ENCODE data around the gene PANK3. TPM values are rescaled to one million over a fixed set of nuclear protein-coding genes. Genes with fewer than 3 reads are reported as not detected.
"Not testable (repeated sequence)": the region's sequence is repeated elsewhere in the genome, so short reads cannot be mapped to it uniquely, and the experiment has no call there.

Gene PANK3
- total RNA-seq, 1 donor from 2014 or later = 107 TPM

DNA sequence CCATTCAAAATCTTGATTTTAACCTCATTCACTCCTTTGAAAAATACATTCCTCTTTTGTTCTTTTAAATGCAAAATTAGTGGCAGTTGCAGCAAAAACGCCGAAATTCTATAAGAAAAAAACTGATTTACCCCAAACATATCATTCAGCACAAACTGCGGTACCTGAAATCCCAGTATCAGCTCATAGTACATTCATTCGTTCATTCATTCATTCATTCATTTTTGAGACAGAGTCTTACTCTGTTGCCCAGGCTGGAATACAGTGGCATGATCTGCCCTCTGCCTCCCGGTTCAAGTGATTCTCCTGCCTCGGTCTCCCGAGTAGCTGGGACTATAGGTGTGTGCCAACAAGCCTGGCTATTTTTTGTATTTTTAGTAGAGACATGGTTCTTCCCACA is 29.6 kb downstream of the PANK3 start:
- no peaks in the 10 kb centered on the region for H3K27me3 Mint-ChIP-seq (ENCODE audit: low read depth, unreplicated experiment)
- no peak for FAIRE-seq
- Histone ChIP-seq H4K20me1 (ENCODE audit: insufficient read depth, low read length) (peaks cover 37% of the 10 kb centered on the region), H3K4me2 (ENCODE audit: low read length) (no peak overlapping the region), H3K9ac (ENCODE audit: low read length) (no peak overlapping the region), H3K27ac (ENCODE audit: low read depth, low read length) (no peak overlapping the region), H3K9me3 (ENCODE audit: insufficient read depth, low read depth, low read length) (no peaks in the 10 kb centered on the region), H2AFZ (ENCODE audit: low read depth, low read length) (no peak overlapping the region), H3K27me3 (ENCODE audit: insufficient read depth, low read length) (no peaks in the 10 kb centered on the region), H3K4me1 (ENCODE audit: insufficient read depth, low read length) (peaks cover 5% of the 10 kb centered on the region), H3K4me3 (ENCODE audit: insufficient read depth, low read depth, low read length) (no peak overlapping the region), H3K36me3 (ENCODE audit: insufficient read depth, low read length) (peaks cover 12% of the 10 kb centered on the region), H3K79me2 (ENCODE audit: insufficient read depth, low read length) (peaks cover 28% of the 10 kb centered on the region)
- no peak overlapping the region for H3K4me3 Mint-ChIP-seq (ENCODE audit: unreplicated experiment)
- H3K4me1 Mint-ChIP-seq (ENCODE audit: low read depth, unreplicated experiment) = no peaks in the 10 kb centered on the region
- no peak for TF ChIP-seq CTCF (IDR thresholded peaks at IDR 0.05; ENCODE audit: insufficient read depth, low read depth, low read length)
- TF ChIP-seq EZH2 (IDR thresholded peaks at IDR 0.05; ENCODE audit: insufficient read depth, low read length) = no peak
- no peaks in the 10 kb centered on the region for H3K9me3 Mint-ChIP-seq (ENCODE audit: unreplicated experiment)
- DNase-seq (ENCODE audit: low read depth) = no peak
- H3K27ac Mint-ChIP-seq (ENCODE audit: unreplicated experiment) = no peak overlapping the region
- peaks cover 15% of the 10 kb centered on the region for H3K36me3 Mint-ChIP-seq (ENCODE audit: low read depth, unreplicated experiment)

GRCh38 chr5:168537176-168537575 is 42.0 kb downstream of the PANK3 start:
- peaks cover 3% of the 10 kb centered on the region for H3K27me3 Mint-ChIP-seq (ENCODE audit: low read depth, unreplicated experiment)

GRCh38 chr5:168534351-168534750 is 44.8 kb downstream of the PANK3 start:
- H3K9me3 Mint-ChIP-seq (ENCODE audit: unreplicated experiment); H3K4me1 ChIP-seq (ENCODE audit: insufficient read depth, low read length); H3K4me3 ChIP-seq (ENCODE audit: insufficient read depth, low read depth, low read length); FAIRE-seq; H3K27ac Mint-ChIP-seq (ENCODE audit: unreplicated experiment); H4K20me1 ChIP-seq (ENCODE audit: insufficient read depth, low read length); H3K27ac ChIP-seq (ENCODE audit: low read depth, low read length); H3K4me2 ChIP-seq (ENCODE audit: low read length); H3K36me3 Mint-ChIP-seq (ENCODE audit: low read depth, unreplicated experiment); H3K27me3 Mint-ChIP-seq (ENCODE audit: low read depth, unreplicated experiment); H3K9me3 ChIP-seq (ENCODE audit: insufficient read depth, low read depth, low read length); H3K9ac ChIP-seq (ENCODE audit: low read length); H2AFZ ChIP-seq (ENCODE audit: low read depth, low read length); H3K79me2 ChIP-seq (ENCODE audit: insufficient read depth, low read length); H3K4me3 Mint-ChIP-seq (ENCODE audit: unreplicated experiment); DNase-seq (ENCODE audit: low read depth); H3K4me1 Mint-ChIP-seq (ENCODE audit: low read depth, unreplicated experiment); H3K36me3 ChIP-seq (ENCODE audit: insufficient read depth, low read length): not testable (repeated sequence)
- H3K27me3 ChIP-seq (ENCODE audit: insufficient read depth, low read length) = peaks cover 18% of the 10 kb centered on the region

More at GRCh38 chr5:168537176-168537575, 42.0 kb downstream of the PANK3 start:
- Histone ChIP-seq H3K79me2 (ENCODE audit: insufficient read depth, low read length) (no peaks in the 10 kb centered on the region), H3K36me3 (ENCODE audit: insufficient read depth, low read length) (no peaks in the 10 kb centered on the region), H4K20me1 (ENCODE audit: insufficient read depth, low read length) (no peaks in the 10 kb centered on the region), H2AFZ (ENCODE audit: low read depth, low read length) (no peak overlapping the region), H3K9me3 (ENCODE audit: insufficient read depth, low read depth, low read length) (no peaks in the 10 kb centered on the region), H3K9ac (ENCODE audit: low read length) (no peak overlapping the region), H3K27ac (ENCODE audit: low read depth, low read length) (no peak overlapping the region), H3K4me1 (ENCODE audit: insufficient read depth, low read length) (no peaks in the 10 kb centered on the region), H3K27me3 (ENCODE audit: insufficient read depth, low read length) (no peaks in the 10 kb centered on the region), H3K4me3 (ENCODE audit: insufficient read depth, low read depth, low read length) (no peak overlapping the region), H3K4me2 (ENCODE audit: low read length) (no peak overlapping the region)
- no peak for TF ChIP-seq EZH2 (IDR thresholded peaks at IDR 0.05; ENCODE audit: insufficient read depth, low read length)
- H3K27ac Mint-ChIP-seq (ENCODE audit: unreplicated experiment) = no peak overlapping the region
- FAIRE-seq (no peak), DNase-seq (ENCODE audit: low read depth) (no peak)
- H3K36me3 Mint-ChIP-seq (ENCODE audit: low read depth, unreplicated experiment) = no peaks in the 10 kb centered on the region
- peaks cover 2% of the 10 kb centered on the region for H3K4me1 Mint-ChIP-seq (ENCODE audit: low read depth, unreplicated experiment)
- no peaks in the 10 kb centered on the region for H3K9me3 Mint-ChIP-seq (ENCODE audit: unreplicated experiment)
- H3K4me3 Mint-ChIP-seq (ENCODE audit: unreplicated experiment) = no peak overlapping the region

All from astrocyte (in vitro differentiated cells and primary cell).